Body of pancreas (tissue), 4 donors: Measurements from ENCODE around the gene ANKRD13D.

Source experiments
- POLR2A ChIP-seq, 3 donors: fragments of 450-650 bp; IDR thresholded peaks; one replicate each; pipeline ENCODE4 v1.6.1; 2016; ENCODE audit warnings: antibody characterized with exemption in 3 of 3, mild to moderate bottlenecking in 2 of 3
- TF ChIP-seq, protein P1 (sequence below), 7 experiments: fragments of 450-650 bp in 4 of 7; fragments of 200-600 bp in 3 of 7; sonication (generic) in 3 of 7; IDR thresholded peaks; one replicate each; pipeline ENCODE4 v1.5.1; 2016 to 2019; ENCODE audit warnings: antibody characterized with exemption in 7 of 7

- TF ChIP-seq, protein P1, sequence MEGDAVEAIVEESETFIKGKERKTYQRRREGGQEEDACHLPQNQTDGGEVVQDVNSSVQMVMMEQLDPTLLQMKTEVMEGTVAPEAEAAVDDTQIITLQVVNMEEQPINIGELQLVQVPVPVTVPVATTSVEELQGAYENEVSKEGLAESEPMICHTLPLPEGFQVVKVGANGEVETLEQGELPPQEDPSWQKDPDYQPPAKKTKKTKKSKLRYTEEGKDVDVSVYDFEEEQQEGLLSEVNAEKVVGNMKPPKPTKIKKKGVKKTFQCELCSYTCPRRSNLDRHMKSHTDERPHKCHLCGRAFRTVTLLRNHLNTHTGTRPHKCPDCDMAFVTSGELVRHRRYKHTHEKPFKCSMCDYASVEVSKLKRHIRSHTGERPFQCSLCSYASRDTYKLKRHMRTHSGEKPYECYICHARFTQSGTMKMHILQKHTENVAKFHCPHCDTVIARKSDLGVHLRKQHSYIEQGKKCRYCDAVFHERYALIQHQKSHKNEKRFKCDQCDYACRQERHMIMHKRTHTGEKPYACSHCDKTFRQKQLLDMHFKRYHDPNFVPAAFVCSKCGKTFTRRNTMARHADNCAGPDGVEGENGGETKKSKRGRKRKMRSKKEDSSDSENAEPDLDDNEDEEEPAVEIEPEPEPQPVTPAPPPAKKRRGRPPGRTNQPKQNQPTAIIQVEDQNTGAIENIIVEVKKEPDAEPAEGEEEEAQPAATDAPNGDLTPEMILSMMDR (IDR thresholded peaks at IDR 0.05), result no peak
- TF ChIP-seq POLR2A (IDR thresholded peaks at IDR 0.05), result no peak
Measured at GRCh38 chr11:67323526-67323925, 34.4 kb downstream of the ANKRD13D start.
